Prostate gland (tissue), 2 donors: Measurements from ENCODE around the gene CLIC3. TPM values are rescaled to one million over a fixed set of nuclear protein-coding genes. Genes with fewer than 3 reads are reported as not detected.
"Not testable (repeated sequence)": the region's sequence is repeated elsewhere in the genome, so short reads cannot be mapped to it uniquely, and the experiment has no call there.

Experiments
- DNase-seq: peaks from one replicate; pipeline ENCODE4 v3.0.0-alpha.2; 2019; ENCODE audit warnings: low spot score
- H3K27ac ChIP-seq, 2 donors: fragments of 200-600 bp; sonication (generic); 2 replicates each; pipeline ENCODE4 v1.5.1; 2017 to 2019
- H3K27me3 ChIP-seq: fragments of 200-600 bp; sonication (generic); replicated peaks from 2 replicates; pipeline ENCODE4 v1.5.1; 2019; ENCODE audit not compliant: insufficient read depth
- H3K36me3 ChIP-seq, 2 donors: fragments of 200-600 bp; sonication (generic); 1 replicate in 1 of 2; 2 replicates in 1 of 2; pipeline versions ENCODE4 v1.5.1 to v1.8.1; 2017 to 2019
- H3K4me1 ChIP-seq: fragments of 200-600 bp; sonication (generic); replicated peaks from 2 replicates; pipeline ENCODE4 v1.5.1; 2019
- H3K4me3 ChIP-seq, 2 donors: fragments of 200-600 bp; sonication (generic); 2 replicates each; pipeline ENCODE4 v1.5.1; 2017 to 2019
- H3K9me3 ChIP-seq: fragments of 200-600 bp; sonication (generic); 2 replicates; pipeline ENCODE4 v1.5.1; 2017
- POLR2A ChIP-seq: fragments of 450-650 bp; IDR thresholded peaks from one replicate; pipeline ENCODE4 v1.6.1; 2016; ENCODE audit warnings: antibody characterized with exemption, mild to moderate bottlenecking
- POLR2AphosphoS5 ChIP-seq: sonication (generic); formaldehyde crosslinking; IDR thresholded peaks from one replicate; pipeline ENCODE4 v1.6.1; 2017; ENCODE audit warnings: antibody characterized with exemption
- WGBS: methylation state at CpG from one replicate; pipeline ENCODE4 v1.1.5; 2018; 5-methylcytosine and 5-hydroxymethylcytosine counted together
- intact Hi-C: fragments of 100-400 bp; cut with DNase I; formaldehyde crosslinking; loops from one replicate; pipeline ENCODE4 v1.14.2; 2022
- total RNA-seq, 2 donors: library from RNA; depleted of rRNA; stranded (reverse); fragments of >200 nt; gene quantifications; one replicate each; pipeline ENCODE4 v1.1.0, GENCODE V29; 2016
- TF ChIP-seq, protein P1 (sequence below), 4 experiments: fragments of 200-600 bp in 2 of 4; fragments of 450-650 bp in 2 of 4; sonication (generic) in 2 of 4; IDR thresholded peaks; 1 replicate in 3 of 4; 2 replicates in 1 of 4; pipeline ENCODE4 v1.5.1; 2016 to 2019; ENCODE audit warnings: antibody characterized with exemption in 4 of 4, mild to moderate bottlenecking in 2 of 4, moderate library complexity in 2 of 4

Gene CLIC3
- total RNA-seq, 2 donors from 2014 or later: 4.2 to 6.7 TPM

DNA sequence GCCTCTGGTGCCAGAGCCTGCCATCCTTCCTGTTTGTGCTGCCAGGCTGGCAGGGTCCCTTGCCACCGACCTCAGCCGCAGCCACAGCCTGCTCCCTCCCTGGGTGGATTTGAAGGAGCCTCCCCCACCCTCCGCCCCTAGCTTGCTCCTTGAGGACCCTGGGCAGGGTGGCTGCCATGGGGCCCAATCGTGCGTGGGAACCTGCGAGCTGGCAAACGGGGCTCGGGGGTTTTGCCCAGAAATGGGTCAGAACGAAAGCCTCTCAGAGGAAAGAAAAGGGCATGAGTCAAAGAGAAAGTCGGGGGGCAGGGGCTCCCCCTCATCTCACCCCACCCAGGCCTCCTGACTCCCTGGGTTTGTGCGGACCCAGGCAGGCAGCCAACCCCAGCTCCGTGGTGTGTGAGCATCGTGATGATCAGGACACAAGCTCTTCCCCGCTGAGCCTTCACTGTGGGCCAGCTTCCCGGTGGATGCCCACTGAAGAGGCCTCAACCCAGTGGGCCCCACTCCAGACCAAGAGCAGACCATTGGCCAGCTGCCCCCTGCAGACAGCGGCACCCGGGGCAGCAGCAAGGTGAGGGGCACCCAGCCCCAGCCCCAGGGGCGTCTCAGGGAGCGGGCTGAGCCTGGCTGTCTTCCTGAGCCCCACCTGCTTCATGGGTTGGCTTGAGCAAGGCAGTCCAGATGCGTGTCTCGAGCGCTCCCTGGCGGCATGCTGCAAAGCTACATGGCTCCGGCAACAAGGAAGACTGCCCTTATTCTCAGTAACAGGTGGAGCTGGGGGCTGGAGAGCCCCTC is 38.5 kb upstream of the CLIC3 start:
- H3K27me3 ChIP-seq: no peaks in the 10 kb centered on the region
- H3K9me3 ChIP-seq: no peaks in the 10 kb centered on the region
- no peak overlapping the region for H3K4me3 ChIP-seq
- WGBS: 16% methylated on average over 19 of the region's 24 CpGs
- TF ChIP-seq POLR2AphosphoS5: peak; percentile 65
- TF ChIP-seq POLR2A: no peak
- TF ChIP-seq, protein P1, sequence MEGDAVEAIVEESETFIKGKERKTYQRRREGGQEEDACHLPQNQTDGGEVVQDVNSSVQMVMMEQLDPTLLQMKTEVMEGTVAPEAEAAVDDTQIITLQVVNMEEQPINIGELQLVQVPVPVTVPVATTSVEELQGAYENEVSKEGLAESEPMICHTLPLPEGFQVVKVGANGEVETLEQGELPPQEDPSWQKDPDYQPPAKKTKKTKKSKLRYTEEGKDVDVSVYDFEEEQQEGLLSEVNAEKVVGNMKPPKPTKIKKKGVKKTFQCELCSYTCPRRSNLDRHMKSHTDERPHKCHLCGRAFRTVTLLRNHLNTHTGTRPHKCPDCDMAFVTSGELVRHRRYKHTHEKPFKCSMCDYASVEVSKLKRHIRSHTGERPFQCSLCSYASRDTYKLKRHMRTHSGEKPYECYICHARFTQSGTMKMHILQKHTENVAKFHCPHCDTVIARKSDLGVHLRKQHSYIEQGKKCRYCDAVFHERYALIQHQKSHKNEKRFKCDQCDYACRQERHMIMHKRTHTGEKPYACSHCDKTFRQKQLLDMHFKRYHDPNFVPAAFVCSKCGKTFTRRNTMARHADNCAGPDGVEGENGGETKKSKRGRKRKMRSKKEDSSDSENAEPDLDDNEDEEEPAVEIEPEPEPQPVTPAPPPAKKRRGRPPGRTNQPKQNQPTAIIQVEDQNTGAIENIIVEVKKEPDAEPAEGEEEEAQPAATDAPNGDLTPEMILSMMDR (IDR thresholded peaks at IDR 0.05): peak; percentile 74 to 94 (median 90)
- peak; percentile 68 for DNase-seq
- peaks cover 8% of the 10 kb centered on the region for H3K4me1 ChIP-seq
- intact Hi-C loops: loop anchor here (5.0 kb wide), 3 partner anchors 83 to 248 kb away; partner anchors contain the start of genes AJM1 and LCN12
- H3K36me3 ChIP-seq: peaks cover 0 to 5% of the 10 kb centered on the region in 2 donors
- peak overlapping the region in 1 of 2 donors; percentile 45 for H3K27ac ChIP-seq

DNA sequence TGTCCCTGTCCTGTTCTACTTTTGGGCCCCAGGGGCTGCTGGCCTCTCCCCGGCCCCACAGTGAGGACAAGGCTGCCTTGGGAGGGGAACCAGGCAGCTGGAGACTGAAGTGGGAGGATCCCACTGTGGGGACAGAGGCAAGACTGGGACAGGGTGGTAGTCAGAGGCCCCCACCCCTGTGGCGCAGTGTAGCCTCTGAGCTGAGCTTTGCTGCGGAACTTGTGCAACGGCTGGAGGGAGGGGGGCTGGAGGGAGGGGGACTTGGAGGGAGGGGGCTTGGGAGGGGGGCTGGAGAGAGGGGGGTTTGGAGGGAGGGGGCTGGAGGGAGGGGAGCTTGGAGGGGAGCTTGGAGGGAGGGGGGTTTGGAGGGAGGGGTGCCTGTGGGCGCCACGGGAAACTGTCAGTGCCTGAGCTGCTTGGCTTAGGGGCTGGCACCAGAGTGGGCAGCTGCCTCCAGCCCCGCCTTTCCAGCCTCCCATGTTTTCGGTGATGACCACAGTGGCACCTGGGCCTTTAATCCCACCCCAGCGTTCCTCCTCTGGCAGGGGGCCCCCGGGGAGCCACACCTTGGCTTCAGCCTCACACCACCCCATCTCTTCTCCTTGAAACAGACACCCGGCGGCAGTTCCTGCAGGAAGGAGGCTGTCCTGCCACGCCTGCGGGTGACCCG is 37.8 kb upstream of the CLIC3 start:
- Histone ChIP-seq H3K4me1 (peaks cover 9% of the 10 kb centered on the region), H3K9me3 (no peaks in the 10 kb centered on the region), H3K4me3 (no peak overlapping the region), H3K27me3 (no peaks in the 10 kb centered on the region), H3K27ac (no peak overlapping the region), H3K36me3 (peaks cover 0 to 2% of the 10 kb centered on the region in 2 donors)
- DNase-seq: no peak
- TF ChIP-seq POLR2AphosphoS5: no peak
- TF ChIP-seq, protein P1 (IDR thresholded peaks at IDR 0.05): peak in 1 of 4 experiments; percentile 4
- intact Hi-C loops: loop anchor here (5.0 kb wide), 1 partner anchor 82 kb away; the partner anchor contains the start of gene LCN12
- WGBS: 47% methylated on average over 13 of the region's 15 CpGs

DNA sequence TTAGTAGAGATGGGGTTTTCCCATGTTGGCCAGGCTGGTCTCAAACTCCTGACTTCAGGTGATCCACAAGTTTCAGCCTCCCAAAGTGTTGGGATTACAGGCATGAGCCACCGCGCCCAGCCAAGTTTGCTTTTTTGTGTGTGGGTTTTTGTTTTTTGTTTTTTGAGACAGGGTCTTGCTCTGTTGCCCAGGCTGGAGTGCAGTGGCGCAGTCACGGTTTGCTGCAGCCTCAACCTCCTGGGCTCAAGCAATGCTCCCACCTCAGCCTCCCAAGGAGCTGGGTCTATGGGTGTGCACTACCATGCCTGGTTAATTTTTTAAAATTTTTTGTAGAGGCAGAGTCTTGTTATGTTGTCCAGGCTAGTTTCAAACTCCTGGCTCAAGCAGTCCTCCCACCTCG is 37.1 kb upstream of the CLIC3 start:
- intact Hi-C loops: loop anchor here (5.0 kb wide), 1 partner anchor 81 kb away; the partner anchor contains the start of gene LCN12
- peaks cover 16% of the 10 kb centered on the region for H3K4me1 ChIP-seq
- H3K27ac ChIP-seq, H3K4me3 ChIP-seq, DNase-seq, H3K27me3 ChIP-seq, H3K36me3 ChIP-seq, H3K9me3 ChIP-seq: not testable (repeated sequence)
- WGBS: 97% methylated on average over 5 of the region's 5 CpGs

DNA sequence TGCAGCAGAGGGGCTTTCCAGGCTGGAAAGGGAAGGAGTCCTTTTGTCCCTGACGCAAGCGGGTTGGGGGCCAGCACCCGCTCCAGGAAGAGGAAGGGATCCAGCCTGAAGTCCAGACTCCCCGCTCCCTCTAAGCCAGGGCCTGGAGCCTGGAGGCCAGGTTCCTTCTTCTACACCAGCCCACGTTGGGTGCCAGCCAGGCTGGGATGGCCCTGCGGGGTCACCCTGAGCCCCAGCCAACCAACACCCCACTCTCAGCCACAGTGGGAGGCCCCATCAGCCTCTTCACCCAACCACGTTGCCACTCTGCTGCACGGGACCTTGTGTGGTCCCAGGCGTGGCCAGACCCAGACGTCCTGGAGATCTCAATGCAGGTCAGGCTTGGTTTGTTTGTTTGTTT is 36.5 kb upstream of the CLIC3 start:
- intact Hi-C loops: loop anchor here (5.0 kb wide), 1 partner anchor 81 kb away; the partner anchor contains the start of gene LCN12
- no peak overlapping the region for H3K4me3 ChIP-seq
- H3K27me3 ChIP-seq: no peaks in the 10 kb centered on the region
- H3K9me3 ChIP-seq: no peaks in the 10 kb centered on the region
- peaks cover 18% of the 10 kb centered on the region for H3K4me1 ChIP-seq
- 81% methylated on average over 10 of the region's 10 CpGs for WGBS
- H3K36me3 ChIP-seq: no peaks in the 10 kb centered on the region
- no peak for DNase-seq
- no peak for TF ChIP-seq POLR2A
- TF ChIP-seq, protein P1 (IDR thresholded peaks at IDR 0.05): no peak
- TF ChIP-seq POLR2AphosphoS5: no peak
- H3K27ac ChIP-seq: no peak overlapping the region

DNA sequence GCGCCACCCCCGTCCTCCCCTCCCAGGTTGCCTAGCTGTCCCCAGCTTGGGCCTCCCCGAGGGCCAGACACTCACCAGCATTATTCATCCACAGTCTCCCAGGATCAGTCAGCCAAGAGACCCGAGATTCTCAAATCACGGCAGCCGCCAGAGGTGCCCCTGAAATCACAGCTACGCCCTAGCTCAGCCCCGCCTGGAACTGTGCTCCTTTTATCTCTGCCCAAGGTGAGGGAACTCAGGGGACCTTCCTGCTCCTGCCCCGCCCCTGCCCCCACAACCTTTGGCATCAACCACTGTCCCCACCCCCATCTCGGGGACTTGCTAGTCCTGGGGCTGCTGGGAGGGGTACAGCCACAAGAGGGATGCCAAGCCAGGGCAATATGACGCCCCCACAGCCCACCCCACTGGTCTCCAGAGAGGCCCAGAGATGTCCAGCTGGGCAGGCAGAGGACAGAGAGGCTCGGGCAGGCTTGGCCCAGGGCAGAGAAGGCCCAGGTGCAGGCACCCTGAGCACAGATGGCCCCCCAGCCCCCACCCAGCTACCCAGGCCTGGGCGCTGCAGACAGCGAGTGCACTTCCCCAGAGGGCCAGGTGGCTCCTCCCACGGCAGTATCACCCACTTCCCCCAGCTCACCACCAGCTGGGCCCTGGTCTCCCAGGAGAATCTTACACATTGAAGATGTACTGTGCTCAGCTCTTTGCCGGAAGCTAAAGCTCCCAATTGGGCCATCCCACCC is 35.7 kb upstream of the CLIC3 start, which contains the start of gene FUT7:
FUT7 (minus strand) TSS at position 185 of the 737 bp plus-strand sequence; CDS start at position 88, 97 bp downstream.
- Histone ChIP-seq H3K27me3 (no peaks in the 10 kb centered on the region), H3K9me3 (no peaks in the 10 kb centered on the region), H3K27ac (no peak within 1 kb of the TSS), H3K4me1 (peaks cover 23% of the 10 kb centered on the region), H3K36me3 (no peaks in the 10 kb centered on the region), H3K4me3 (no peak within 1 kb of the TSS)
- WGBS: 63% methylated on average over 16 of the region's 16 CpGs
- no peak for DNase-seq
- intact Hi-C loops: loop anchor here (5.0 kb wide), 1 partner anchor 80 kb away; the partner anchor contains the start of gene LCN12
- no peak for TF ChIP-seq POLR2A
- no peak for TF ChIP-seq POLR2AphosphoS5
- TF ChIP-seq, protein P1 (IDR thresholded peaks at IDR 0.05): no peak
